NT2/D1 (cell line): ENCODE results near the gene TSR3.

ENCODE experiments used
- DNase-seq: peaks from one replicate; pipeline ENCODE4 v3.0.0-alpha.2; 2011; ENCODE audit warnings: low read depth, low spot score
- H3K27me3 ChIP-seq: 2 replicates; pipeline ENCODE4 v1.6.0; 2011; ENCODE audit warnings: mild to moderate bottlenecking; ENCODE audit not compliant: insufficient read length, insufficient read depth
- H3K36me3 ChIP-seq: 2 replicates; pipeline ENCODE4 v1.6.1; 2011; ENCODE audit warnings: mild to moderate bottlenecking, low read length, mixed read lengths; ENCODE audit not compliant: insufficient read depth, insufficient read length
- H3K4me1 ChIP-seq: 2 replicates; pipeline ENCODE4 v1.5.1; 2011; ENCODE audit not compliant: insufficient read depth, insufficient read length
- H3K4me3 ChIP-seq: 2 replicates; pipeline ENCODE4 v1.5.1; 2011; ENCODE audit warnings: low read depth; ENCODE audit not compliant: insufficient read length
- H3K9ac ChIP-seq: 2 replicates; pipeline ENCODE4 v1.6.0; 2011; ENCODE audit warnings: low read depth; ENCODE audit not compliant: insufficient read length
- H3K9me3 ChIP-seq: 2 replicates; pipeline ENCODE4 v1.5.1; 2011; ENCODE audit warnings: mild to moderate bottlenecking, low read length; ENCODE audit not compliant: insufficient read depth
- SUZ12 ChIP-seq: IDR thresholded peaks from 2 replicates; pipeline ENCODE4 v1.6.1; 2011; ENCODE audit not compliant: insufficient read length, insufficient read depth; ENCODE audit errors: extremely low read depth
- YY1 ChIP-seq: IDR thresholded peaks from 2 replicates; pipeline ENCODE4 v1.6.1; 2011; ENCODE audit not compliant: insufficient read length, insufficient read depth
- ZNF274 ChIP-seq: IDR thresholded peaks from 2 replicates; pipeline ENCODE4 v1.6.1; 2011; ENCODE audit warnings: mild to moderate bottlenecking, low read depth, low read length

TSR3 gene

GRCh38 chr16:1348926-1349325 is 2.8 kb downstream of the TSR3 start:
- no peak for DNase-seq
- no peak overlapping the region for H3K9ac ChIP-seq
- TF ChIP-seq YY1 (no peak), ZNF274 (no peak), SUZ12 (no peak)
- H3K4me3 ChIP-seq = no peak overlapping the region
- no peaks in the 10 kb centered on the region for H3K27me3 ChIP-seq
- H3K36me3 ChIP-seq = peaks cover 40% of the 10 kb centered on the region
- H3K4me1 ChIP-seq = peaks cover 7% of the 10 kb centered on the region
- H3K9me3 ChIP-seq = no peaks in the 10 kb centered on the region

GRCh38 chr16:1348441-1348840 is 3.2 kb downstream of the TSR3 start:
- H3K9ac ChIP-seq = no peak overlapping the region
- TF ChIP-seq YY1 = no peak
- no peak for TF ChIP-seq SUZ12
- no peak for TF ChIP-seq ZNF274
- H3K36me3 ChIP-seq = peaks cover 39% of the 10 kb centered on the region
- H3K27me3 ChIP-seq = no peaks in the 10 kb centered on the region
- no peak overlapping the region for H3K4me3 ChIP-seq
- DNase-seq = no peak
- H3K9me3 ChIP-seq = no peaks in the 10 kb centered on the region
- peaks cover 7% of the 10 kb centered on the region for H3K4me1 ChIP-seq

GRCh38 chr16:1347962-1348361 is 3.7 kb downstream of the TSR3 start:
- Histone ChIP-seq H3K4me3 (no peak overlapping the region), H3K27me3 (no peaks in the 10 kb centered on the region), H3K36me3 (peaks cover 39% of the 10 kb centered on the region), H3K4me1 (peaks cover 10% of the 10 kb centered on the region), H3K9me3 (no peaks in the 10 kb centered on the region), H3K9ac (no peak overlapping the region)
- no peak for DNase-seq
- TF ChIP-seq ZNF274 (no peak), SUZ12 (no peak), YY1 (no peak)

- Histone ChIP-seq H3K9me3 (no peaks in the 10 kb centered on the region), H3K27me3 (peaks cover 2% of the 10 kb centered on the region), H3K4me3 (no peak overlapping the region), H3K9ac (no peak overlapping the region), H3K4me1 (peaks cover 12% of the 10 kb centered on the region), H3K36me3 (peaks cover 39% of the 10 kb centered on the region)
- no peak for DNase-seq
- no peak for TF ChIP-seq ZNF274
- TF ChIP-seq YY1 = no peak
- no peak for TF ChIP-seq SUZ12
Measured at GRCh38 chr16:1347286-1347855, 4.3 kb downstream of the TSR3 start.

- Histone ChIP-seq H3K27me3 (peaks cover 8% of the 10 kb centered on the region), H3K9ac (no peak overlapping the region), H3K4me1 (peaks cover 15% of the 10 kb centered on the region), H3K36me3 (peaks cover 39% of the 10 kb centered on the region), H3K9me3 (no peaks in the 10 kb centered on the region), H3K4me3 (no peak overlapping the region)
- no peak for TF ChIP-seq SUZ12
- TF ChIP-seq YY1 = no peak
- no peak for TF ChIP-seq ZNF274
- DNase-seq = no peak
Measured at GRCh38 chr16:1346422-1347285, 5.0 kb downstream of the TSR3 start.

GRCh38 chr16:1345651-1346421 is 5.8 kb downstream of the TSR3 start:
- peaks cover 9% of the 10 kb centered on the region for H3K27me3 ChIP-seq
- H3K4me1 ChIP-seq = peaks cover 14% of the 10 kb centered on the region
- H3K4me3 ChIP-seq = no peak overlapping the region
- TF ChIP-seq YY1 (no peak), SUZ12 (no peak), ZNF274 (no peak)
- no peaks in the 10 kb centered on the region for H3K9me3 ChIP-seq
- H3K9ac ChIP-seq = no peak overlapping the region
- no peak for DNase-seq
- H3K36me3 ChIP-seq = peaks cover 39% of the 10 kb centered on the region

- Histone ChIP-seq H3K9ac (peak overlapping the region; percentile 32), H3K36me3 (peaks cover 32% of the 10 kb centered on the region), H3K4me3 (no peak overlapping the region), H3K9me3 (no peaks in the 10 kb centered on the region), H3K4me1 (peaks cover 9% of the 10 kb centered on the region), H3K27me3 (peaks cover 9% of the 10 kb centered on the region)
- no peak for DNase-seq
- no peak for TF ChIP-seq SUZ12
- no peak for TF ChIP-seq YY1
- no peak for TF ChIP-seq ZNF274
Measured at GRCh38 chr16:1345087-1345486, 6.6 kb downstream of the TSR3 start.
